SHP77 treated with DMSO at 0.1 percent for 48 hours (cell line): ENCODE measurements around the gene CYP46A1.
"Not testable (repeated sequence)": the region's sequence is repeated elsewhere in the genome, so short reads cannot be mapped to it uniquely, and the experiment has no call there.

Experiments used
- DNase-seq: peaks from one replicate; lab custom pipeline; 2025; lab: John Stamatoyannopoulos, UW

CYP46A1 gene

GRCh38 chr14:99757331-99758070, 73.4 kb downstream of the CYP46A1 start:
- DNase-seq = no peak

GRCh38 chr14:99758121-99758821, 74.2 kb downstream of the CYP46A1 start:
- DNase-seq = no peak

- DNase-seq = no peak
Measured at GRCh38 chr14:99758872-99759545, 74.9 kb downstream of the CYP46A1 start.

- DNase-seq = no peak
Measured at GRCh38 chr14:99759546-99759925, 75.4 kb downstream of the CYP46A1 start.

- DNase-seq = no peak
Measured at GRCh38 chr14:99760817-99761216, 76.7 kb downstream of the CYP46A1 start.

GRCh38 chr14:99762911-99763310, 78.8 kb downstream of the CYP46A1 start:
- not testable (repeated sequence) for DNase-seq

- DNase-seq = no peak
Measured at GRCh38 chr14:99763527-99764221, 79.6 kb downstream of the CYP46A1 start.

- DNase-seq = no peak
Measured at GRCh38 chr14:99764222-99764706, 80.2 kb downstream of the CYP46A1 start.

GRCh38 chr14:99768381-99768780, 84.3 kb downstream of the CYP46A1 start:
- DNase-seq = no peak

GRCh38 chr14:99769123-99769522, 85.0 kb downstream of the CYP46A1 start:
- DNase-seq = no peak

GRCh38 chr14:99769799-99770198, 85.7 kb downstream of the CYP46A1 start:
- no peak for DNase-seq

- no peak for DNase-seq
Measured at GRCh38 chr14:99772371-99773283, 88.5 kb downstream of the CYP46A1 start.

GRCh38 chr14:99773521-99774497, 89.7 kb downstream of the CYP46A1 start:
- no peak for DNase-seq

GRCh38 chr14:99774556-99775307, 90.6 kb downstream of the CYP46A1 start:
- DNase-seq = no peak

- no peak for DNase-seq
Measured at GRCh38 chr14:99775351-99775750, 91.3 kb downstream of the CYP46A1 start.
